Rectal smooth muscle tissue (tissue), 1 donor: ENCODE measurements around the gene ZFP1.
"Not testable (repeated sequence)": the region's sequence is repeated elsewhere in the genome, so short reads cannot be mapped to it uniquely, and the experiment has no call there.

Source experiments
- H3K27ac ChIP-seq: one replicate; pipeline ENCODE4 v1.7.0; 2013; ENCODE audit warnings: low read depth, low read length, inconsistent platforms
- H3K27me3 ChIP-seq: one replicate; pipeline ENCODE4 v1.7.0; 2013; ENCODE audit warnings: low read length; ENCODE audit not compliant: control insufficient read depth, insufficient read depth
- H3K36me3 ChIP-seq: one replicate; pipeline ENCODE4 v1.7.0; 2013; ENCODE audit warnings: low read length; ENCODE audit not compliant: control insufficient read depth, insufficient read depth
- H3K4me1 ChIP-seq: one replicate; pipeline ENCODE4 v1.7.0; 2013; ENCODE audit warnings: low read length; ENCODE audit not compliant: control insufficient read depth, insufficient read depth
- H3K4me3 ChIP-seq: one replicate; pipeline ENCODE4 v1.7.0; 2013; ENCODE audit warnings: low read length
- H3K9ac ChIP-seq: one replicate; pipeline ENCODE4 v1.7.0; 2013; ENCODE audit warnings: low read length

The ZFP1 gene

GRCh38 chr16:75203667-75204409, 55.5 kb downstream of the ZFP1 start:
- no peak overlapping the region for H3K27ac ChIP-seq

GRCh38 chr16:75204410-75204758, 56.1 kb downstream of the ZFP1 start:
- Histone ChIP-seq H3K36me3 (no peaks in the 10 kb centered on the region), H3K27ac (no peak overlapping the region), H3K4me3 (no peak overlapping the region), H3K9ac (no peak overlapping the region), H3K4me1 (no peaks in the 10 kb centered on the region), H3K27me3 (no peaks in the 10 kb centered on the region)

More at GRCh38 chr16:75203667-75204409, 55.5 kb downstream of the ZFP1 start:
- Histone ChIP-seq H3K4me1 (no peaks in the 10 kb centered on the region), H3K9ac (no peak overlapping the region), H3K4me3 (no peak overlapping the region), H3K27me3 (no peaks in the 10 kb centered on the region), H3K36me3 (no peaks in the 10 kb centered on the region)

- H3K27ac ChIP-seq, H3K4me1 ChIP-seq, H3K9ac ChIP-seq, H3K36me3 ChIP-seq, H3K27me3 ChIP-seq, H3K4me3 ChIP-seq: not testable (repeated sequence)
These were observed 56.6 kb downstream of the ZFP1 start for GRCh38 chr16:75204905-75205304.

- H3K4me3 ChIP-seq, H3K36me3 ChIP-seq, H3K9ac ChIP-seq, H3K27me3 ChIP-seq, H3K4me1 ChIP-seq, H3K27ac ChIP-seq: not testable (repeated sequence)
These were observed 57.1 kb downstream of the ZFP1 start for GRCh38 chr16:75205438-75205837.

- H3K27me3 ChIP-seq, H3K4me1 ChIP-seq, H3K4me3 ChIP-seq, H3K36me3 ChIP-seq, H3K9ac ChIP-seq, H3K27ac ChIP-seq: not testable (repeated sequence)
These were observed 57.8 kb downstream of the ZFP1 start for GRCh38 chr16:75205961-75206748.

- H3K27ac ChIP-seq = no peak within 1 kb of the TSS
- no peaks in the 10 kb centered on the region for H3K36me3 ChIP-seq
- H3K27me3 ChIP-seq = no peaks in the 10 kb centered on the region
- H3K4me1 ChIP-seq = no peaks in the 10 kb centered on the region
- no peak within 1 kb of the TSS for H3K9ac ChIP-seq
- no peak within 1 kb of the TSS for H3K4me3 ChIP-seq
These were observed 58.6 kb downstream of the ZFP1 start, which contains the start of gene CTRB2 for GRCh38 chr16:75206749-75207451. CTRB2 (minus strand) TSS chr16:75207161; CDS start chr16:75207141, 20 bp downstream.

- Histone ChIP-seq H3K27ac (no peak overlapping the region), H3K36me3 (no peaks in the 10 kb centered on the region)
These were observed 59.5 kb downstream of the ZFP1 start for GRCh38 chr16:75207831-75208230.

GRCh38 chr16:75208242-75208825, 60.0 kb downstream of the ZFP1 start:
- no peak overlapping the region for H3K9ac ChIP-seq
- no peaks in the 10 kb centered on the region for H3K36me3 ChIP-seq
- H3K4me3 ChIP-seq = no peak overlapping the region
- no peaks in the 10 kb centered on the region for H3K27me3 ChIP-seq
- no peaks in the 10 kb centered on the region for H3K4me1 ChIP-seq
- H3K27ac ChIP-seq = no peak overlapping the region

More at GRCh38 chr16:75207831-75208230, 59.5 kb downstream of the ZFP1 start:
- H3K27me3 ChIP-seq = no peaks in the 10 kb centered on the region
- no peak overlapping the region for H3K4me3 ChIP-seq
- no peak overlapping the region for H3K9ac ChIP-seq
- no peaks in the 10 kb centered on the region for H3K4me1 ChIP-seq

- no peaks in the 10 kb centered on the region for H3K36me3 ChIP-seq
- H3K27ac ChIP-seq = no peak overlapping the region
- H3K27me3 ChIP-seq = no peaks in the 10 kb centered on the region
- no peak overlapping the region for H3K4me3 ChIP-seq
- H3K4me1 ChIP-seq = no peaks in the 10 kb centered on the region
- H3K9ac ChIP-seq = no peak overlapping the region
These were observed 60.7 kb downstream of the ZFP1 start for GRCh38 chr16:75208861-75209505.

GRCh38 chr16:75209514-75209913, 61.2 kb downstream of the ZFP1 start:
- H3K4me3 ChIP-seq, H3K27me3 ChIP-seq, H3K27ac ChIP-seq, H3K4me1 ChIP-seq, H3K9ac ChIP-seq, H3K36me3 ChIP-seq: not testable (repeated sequence)

GRCh38 chr16:75209944-75210343, 61.6 kb downstream of the ZFP1 start:
- H3K27ac ChIP-seq = no peak overlapping the region
- H3K9ac ChIP-seq = no peak overlapping the region
- no peak overlapping the region for H3K4me3 ChIP-seq
- H3K27me3 ChIP-seq = no peaks in the 10 kb centered on the region
- no peaks in the 10 kb centered on the region for H3K36me3 ChIP-seq
- H3K4me1 ChIP-seq = no peaks in the 10 kb centered on the region

GRCh38 chr16:75211286-75211685, 63.0 kb downstream of the ZFP1 start:
- H3K9ac ChIP-seq, H3K36me3 ChIP-seq, H3K27ac ChIP-seq, H3K27me3 ChIP-seq, H3K4me3 ChIP-seq, H3K4me1 ChIP-seq: not testable (repeated sequence)
